H1 (cell line): ENCODE measurements around the gene NUDT1. TPM values are rescaled to one million over a fixed set of nuclear protein-coding genes. Genes with fewer than 3 reads are reported as not detected.

Experiments
- CTCF ChIA-PET: fragments of 300-600 bp; sonication (Branson Sonifier 250); formaldehyde crosslinking; loops from one replicate; lab custom pipeline; 2021; ENCODE audit not compliant: partially characterized antibody; lab: Charles Lee
- POLR2A ChIA-PET: fragments of 300-600 bp; sonication (Branson Sonifier 250); formaldehyde crosslinking; loops from one replicate; lab custom pipeline; 2021; ENCODE audit warnings: inconsistent platforms; ENCODE audit not compliant: partially characterized antibody; lab: Charles Lee
- DNase-seq, 2 experiments: peaks; one replicate each; pipeline versions ENCODE4 v3.0.0 to v3.0.0-alpha.2; 2010 to 2022; ENCODE audit warnings: low spot score in 2 of 2, low read depth in 1 of 2, mixed read lengths in 1 of 2
- FAIRE-seq: peaks from 2 replicates; lab custom pipeline; 2011; peaks lifted over from hg19 to GRCh38; lab: Jason Lieb, UNC
- H2AFZ ChIP-seq: 2 replicates; pipeline ENCODE4 v1.8.1; 2012; ENCODE audit warnings: low read length, inconsistent platforms
- H2AK5ac ChIP-seq: 2 replicates; pipeline ENCODE4 v1.6.1; 2013; ENCODE audit warnings: low read depth, low read length
- H2BK120ac ChIP-seq: replicated peaks from 2 replicates; pipeline ENCODE3; 2013; ENCODE audit warnings: low read depth, low read length, inconsistent platforms
- H2BK12ac ChIP-seq: 2 replicates; pipeline ENCODE4 v1.6.1; 2013; ENCODE audit warnings: low read depth, low read length
- H2BK15ac ChIP-seq: 2 replicates; pipeline ENCODE4 v1.6.1; 2013; ENCODE audit warnings: low read length
- H2BK20ac ChIP-seq: 2 replicates; pipeline ENCODE4 v1.6.1; 2013; ENCODE audit warnings: low read length
- H2BK5ac ChIP-seq: 2 replicates; pipeline ENCODE4 v1.6.1; 2013; ENCODE audit warnings: low read depth, low read length
- H3K14ac ChIP-seq: 2 replicates; pipeline ENCODE4 v1.6.1; 2013; ENCODE audit warnings: inconsistent platforms; ENCODE audit not compliant: insufficient read length
- H3K18ac ChIP-seq: 2 replicates; pipeline ENCODE4 v1.6.1; 2013; ENCODE audit warnings: low read length; ENCODE audit errors: extremely low read depth
- H3K23ac ChIP-seq: 2 replicates; pipeline ENCODE4 v1.6.1; 2013; ENCODE audit warnings: inconsistent platforms; ENCODE audit not compliant: insufficient read length
- H3K23me2 ChIP-seq: 2 replicates; pipeline ENCODE4 v1.6.1; 2013; ENCODE audit warnings: low read depth, low read length
- H3K27ac ChIP-seq: 2 replicates; pipeline ENCODE4 v1.6.1; 2011; ENCODE audit warnings: low read depth, low read length, inconsistent platforms
- H3K27me3 ChIP-seq, 4 experiments: replicated peaks in 1 of 4; 1 replicate in 1 of 4; 2 replicates in 3 of 4; pipeline versions ENCODE4 v1.6.1 to v1.8.1; 2011 to 2013; ENCODE audit warnings: low read length in 3 of 4, mild to moderate bottlenecking in 3 of 4, inconsistent platforms in 2 of 4, mixed read lengths in 2 of 4, moderate library complexity in 1 of 4; ENCODE audit not compliant: control insufficient read depth in 3 of 4, insufficient read depth in 3 of 4; ENCODE audit errors: extremely low read depth in 1 of 4
- H3K36me3 ChIP-seq, 4 experiments: 2 replicates each; pipeline versions ENCODE4 v1.6.1 to v1.8.1; 2011 to 2013; ENCODE audit warnings: mild to moderate bottlenecking in 4 of 4, low read length in 3 of 4, moderate library complexity in 2 of 4, control low read depth in 1 of 4, inconsistent platforms in 1 of 4; ENCODE audit not compliant: insufficient read depth in 4 of 4, control insufficient read depth in 2 of 4
- H3K4ac ChIP-seq: replicated peaks from 2 replicates; pipeline ENCODE3; 2013; ENCODE audit warnings: low read length, low read depth, mixed read lengths, inconsistent platforms; ENCODE audit not compliant: insufficient read length
- H3K4me1 ChIP-seq, 4 experiments: replicated peaks in 1 of 4; 1 replicate in 1 of 4; 2 replicates in 3 of 4; pipeline versions ENCODE4 v1.6.1 to v1.8.1; 2011 to 2013; ENCODE audit warnings: low read length in 3 of 4, inconsistent platforms in 2 of 4, mixed read lengths in 1 of 4; ENCODE audit not compliant: insufficient read depth in 4 of 4, control insufficient read depth in 3 of 4
- H3K4me2 ChIP-seq, 2 experiments: 2 replicates each; pipeline versions ENCODE4 v1.6.1 to v1.8.1; 2011 to 2013; ENCODE audit warnings: low read depth in 2 of 2, low read length in 2 of 2, control low read depth in 1 of 2, inconsistent platforms in 1 of 2, mild to moderate bottlenecking in 1 of 2; ENCODE audit not compliant: insufficient read depth in 1 of 2
- H3K4me3 ChIP-seq, 4 experiments: fragments of 200-600, 300-600 bp in 1 of 4; sonication (generic), shearing (Covaris generic), sonication (Bioruptor Twin) in 1 of 4; 2 replicates each; pipeline versions ENCODE4 v1.5.1 to v1.8.1; 2011 to 2016; ENCODE audit warnings: low read length in 4 of 4, low read depth in 3 of 4, control low read depth in 2 of 4, inconsistent platforms in 2 of 4, mild to moderate bottlenecking in 2 of 4, mixed read lengths in 1 of 4, moderate library complexity in 1 of 4; ENCODE audit not compliant: insufficient read depth in 2 of 4; ENCODE audit errors: extremely low read depth in 1 of 4
- H3K56ac ChIP-seq: replicated peaks from 2 replicates; pipeline ENCODE3; 2013; ENCODE audit warnings: low read depth, mild to moderate bottlenecking, mixed read lengths, low read length, inconsistent platforms; ENCODE audit not compliant: insufficient read length
- H3K79me1 ChIP-seq: 2 replicates; pipeline ENCODE4 v1.6.1; 2013; ENCODE audit warnings: low read depth, low read length, control low read depth
- H3K79me2 ChIP-seq, 2 experiments: 2 replicates each; pipeline versions ENCODE4 v1.6.1 to v1.8.1; 2012 to 2013; ENCODE audit warnings: low read length in 2 of 2, mild to moderate bottlenecking in 2 of 2, inconsistent platforms in 1 of 2; ENCODE audit not compliant: insufficient read depth in 2 of 2, control insufficient read depth in 1 of 2
- H3K9ac ChIP-seq, 4 experiments: replicated peaks in 1 of 4; 1 replicate in 1 of 4; 2 replicates in 3 of 4; pipeline versions ENCODE4 v1.6.1 to v1.8.1; 2011 to 2013; ENCODE audit warnings: low read depth in 3 of 4, low read length in 3 of 4, control low read depth in 2 of 4, mild to moderate bottlenecking in 2 of 4, moderate library complexity in 2 of 4, inconsistent platforms in 1 of 4; ENCODE audit errors: extremely low read depth in 1 of 4
- H3K9me3 ChIP-seq, 2 experiments: 2 replicates each; pipeline versions ENCODE4 v1.6.1 to v1.8.1; 2012 to 2013; ENCODE audit warnings: mild to moderate bottlenecking in 2 of 2, moderate library complexity in 2 of 2, control low read depth in 1 of 2, inconsistent platforms in 1 of 2, low read depth in 1 of 2, low read length in 1 of 2, mixed read lengths in 1 of 2; ENCODE audit not compliant: insufficient read depth in 2 of 2
- H4K20me1 ChIP-seq, 2 experiments: replicated peaks in 1 of 2; 2 replicates each; pipeline versions ENCODE3 to v1.8.1; 2011 to 2013; ENCODE audit warnings: inconsistent platforms in 2 of 2, low read length in 2 of 2, mild to moderate bottlenecking in 1 of 2; ENCODE audit not compliant: insufficient read depth in 2 of 2, control insufficient read depth in 1 of 2
- H4K5ac ChIP-seq: 2 replicates; pipeline ENCODE4 v1.6.1; 2013; ENCODE audit warnings: low read length, low read depth, mixed read lengths, inconsistent platforms; ENCODE audit not compliant: insufficient read length
- H4K8ac ChIP-seq: 2 replicates; pipeline ENCODE4 v1.8.0; 2013; ENCODE audit warnings: mild to moderate bottlenecking, moderate library complexity, low read length, inconsistent platforms; ENCODE audit not compliant: insufficient read depth; ENCODE audit errors: extremely low read depth
- H4K91ac ChIP-seq: replicated peaks from 2 replicates; pipeline ENCODE3; 2013; ENCODE audit warnings: low read length, mixed read lengths, inconsistent platforms; ENCODE audit not compliant: insufficient read length
- GTF2F1 ChIP-seq: IDR thresholded peaks from 2 replicates; pipeline ENCODE4 v1.6.1; 2012; ENCODE audit warnings: low read depth, low read length, improper control_type of control experiment, borderline replicate concordance
- JUND ChIP-seq: IDR thresholded peaks from 2 replicates; pipeline ENCODE4 v1.6.1; 2011; ENCODE audit warnings: mild to moderate bottlenecking, improper control_type of control experiment, low read length
- WGBS, 2 experiments: shearing (Covaris generic) in 1 of 2; methylation state at CpG; one replicate each; pipeline versions ENCODE4 v1.1.6 to v1.1.7; 2013 to 2015; ENCODE audit warnings: low lambda C conversion rate in 2 of 2, mixed read lengths in 2 of 2, inconsistent platforms in 1 of 2, low coverage in 1 of 2, missing lambda C conversion rate in 1 of 2; ENCODE audit not compliant: insufficient replicate concordance in 2 of 2, insufficient coverage in 1 of 2, insufficient read length in 1 of 2; ENCODE audit errors: extremely low coverage in 1 of 2, missing lambda C conversion rate in 1 of 2; 5-methylcytosine and 5-hydroxymethylcytosine counted together
- polyA plus RNA-seq, 7 experiments: library from polyadenylated mRNA; depleted of rRNA in 3 of 7; stranded (reverse) in 5 of 7; unstranded in 2 of 7; fragments of >200 nt in 5 of 7; fragments of 200-250 nt in 2 of 7; gene quantifications; 1 replicate in 5 of 7; 2 replicates in 1 of 7; 4 replicates in 1 of 7; pipeline versions ENCODE4 v1.2.1 to v1.2.3, GENCODE V29; 2011 to 2013; ENCODE audit warnings: missing spikeins in 2 of 7, mixed read lengths in 2 of 7
- total RNA-seq: library from RNA; stranded (reverse); fragmentation: NEBNext Ultra II Directional; extraction: Animal tissue kit (Norgen Biotek cat#: 25700); gene quantifications from 2 replicates; pipeline ENCODE4 v1.2.1, GENCODE V29; 2021

The NUDT1 gene
- total and polyA plus RNA-seq, 2 of the 8 experiments (the other 6 are each of a cell fraction or from before 2014, with no cell fraction given): 76.1 to 89.5 TPM

DNA sequence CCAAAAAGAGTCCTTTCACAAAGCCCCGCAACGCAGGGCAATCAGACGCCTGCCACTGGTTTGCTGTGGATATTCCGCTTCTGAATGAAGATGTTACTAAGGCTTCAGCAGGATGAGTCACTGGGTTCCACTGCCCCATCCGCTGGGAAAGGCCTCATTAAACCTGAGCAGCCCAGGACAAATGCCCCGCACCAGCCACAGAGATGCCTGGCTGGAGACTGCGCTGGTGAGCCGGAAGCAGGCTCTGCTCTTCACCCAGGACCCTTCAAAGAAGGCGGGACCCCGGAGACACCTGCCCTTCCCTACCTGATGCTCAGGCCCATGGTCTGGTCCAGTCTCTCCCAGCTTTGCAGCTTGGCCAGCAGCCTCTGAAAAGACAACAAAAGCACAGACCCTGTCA is 29.1 kb upstream of the NUDT1 start:
- no peak overlapping the region for H3K18ac ChIP-seq
- no peaks in the 10 kb centered on the region for H3K23me2 ChIP-seq
- DNase-seq: no peak
- H4K20me1 ChIP-seq: peaks cover 5 to 35% of the 10 kb centered on the region in 2 experiments
- H2BK15ac ChIP-seq: no peak overlapping the region
- no peak overlapping the region for H2BK120ac ChIP-seq
- FAIRE-seq: no peak
- H3K36me3 ChIP-seq: peaks cover 20 to 61% (median 46%) of the 10 kb centered on the region in 4 experiments; a peak in 7 of 8 replicates
- H3K56ac ChIP-seq: no peak overlapping the region
- H3K9me3 ChIP-seq: no peaks in the 10 kb centered on the region
- no peaks in the 10 kb centered on the region for H3K79me2 ChIP-seq
- H3K9ac ChIP-seq: no peak overlapping the region
- H3K79me1 ChIP-seq: no peaks in the 10 kb centered on the region
- H3K27me3 ChIP-seq: no peaks in the 10 kb centered on the region
- no peak overlapping the region for H2BK20ac ChIP-seq
- no peak overlapping the region for H3K4ac ChIP-seq
- H2BK5ac ChIP-seq: no peak overlapping the region
- no peak overlapping the region for H3K27ac ChIP-seq
- no peak overlapping the region for H4K91ac ChIP-seq
- CTCF ChIA-PET: interaction anchor here (0.6 to 1.3 kb wide), 4 partner anchors 9 to 136 kb away, joined by 3 to 4 read pairs (median 3); no protein-coding TSS in a partner anchor
- H3K4me3 ChIP-seq: no peak overlapping the region
- TF ChIP-seq GTF2F1 (no peak), JUND (no peak)
- TF ChIP-seq, all 59 proteins: peak for 0
- no peaks in the 10 kb centered on the region for H3K4me1 ChIP-seq
- no peak overlapping the region for H4K5ac ChIP-seq
- H2AFZ ChIP-seq: no peak overlapping the region
- no peak overlapping the region for H4K8ac ChIP-seq
- H3K4me2 ChIP-seq: no peak overlapping the region
- H3K14ac ChIP-seq: no peak overlapping the region
- H2AK5ac ChIP-seq: no peak overlapping the region
- WGBS, 2 experiments: 100% methylated on average over 8 of the region's 10 CpGs; no CpG with 5 or more reads in 1 of the 2 experiments
- no peak overlapping the region for H3K23ac ChIP-seq
- H2BK12ac ChIP-seq: no peak overlapping the region
- POLR2A ChIA-PET: no interaction called here
